Nephron progenitor cell (in vitro differentiated cells): ENCODE measurements around the gene TBCA.

Source experiments
- DNase-seq: peaks from one replicate; pipeline ENCODE4 v3.0.0; 2021
- H3K27ac Mint-ChIP-seq: 2 replicates; pipeline ENCODE4 v1.8.0; 2021; ENCODE audit warnings: mild to moderate bottlenecking, moderate library complexity, mixed read lengths
- H3K27me3 Mint-ChIP-seq: 2 replicates; pipeline ENCODE4 v1.8.0; 2021; ENCODE audit warnings: mild to moderate bottlenecking, low read depth, mixed read lengths; ENCODE audit not compliant: poor library complexity
- H3K36me3 Mint-ChIP-seq: 2 replicates; pipeline ENCODE4 v1.8.0; 2021; ENCODE audit warnings: low read depth, mixed read lengths
- H3K4me1 Mint-ChIP-seq: 2 replicates; pipeline ENCODE4 v1.8.0; 2021; ENCODE audit warnings: mixed read lengths
- H3K4me3 Mint-ChIP-seq: 2 replicates; pipeline ENCODE4 v1.8.0; 2021; ENCODE audit warnings: mild to moderate bottlenecking, moderate library complexity, mixed read lengths
- H3K9me3 Mint-ChIP-seq: 2 replicates; pipeline ENCODE4 v1.8.0; 2021; ENCODE audit warnings: mild to moderate bottlenecking, moderate library complexity, mixed read lengths
- CTCF ChIP-seq: fragments of 200-600 bp; sonication (generic); IDR thresholded peaks from 2 replicates; pipeline ENCODE4 v1.5.0; 2021; ENCODE audit warnings: antibody characterized with exemption

TBCA gene

GRCh38 chr5:77698920-77699319 lies 77.2 kb downstream of the TBCA start:
- Mint-ChIP-seq H3K9me3 (peaks cover 16% of the 10 kb centered on the region), H3K4me3 (no peak overlapping the region), H3K27me3 (no peaks in the 10 kb centered on the region), H3K4me1 (no peaks in the 10 kb centered on the region), H3K36me3 (peaks cover 81% of the 10 kb centered on the region), H3K27ac (no peak overlapping the region)
- TF ChIP-seq CTCF, result no peak
- DNase-seq, result no peak

GRCh38 chr5:77697692-77698091 lies 78.4 kb downstream of the TBCA start:
- Mint-ChIP-seq H3K36me3 (peaks cover 72% of the 10 kb centered on the region), H3K27me3 (no peaks in the 10 kb centered on the region), H3K27ac (no peak overlapping the region), H3K4me3 (no peak overlapping the region), H3K4me1 (no peaks in the 10 kb centered on the region), H3K9me3 (peaks cover 16% of the 10 kb centered on the region)
- no peak for DNase-seq
- TF ChIP-seq CTCF, result no peak

DNA sequence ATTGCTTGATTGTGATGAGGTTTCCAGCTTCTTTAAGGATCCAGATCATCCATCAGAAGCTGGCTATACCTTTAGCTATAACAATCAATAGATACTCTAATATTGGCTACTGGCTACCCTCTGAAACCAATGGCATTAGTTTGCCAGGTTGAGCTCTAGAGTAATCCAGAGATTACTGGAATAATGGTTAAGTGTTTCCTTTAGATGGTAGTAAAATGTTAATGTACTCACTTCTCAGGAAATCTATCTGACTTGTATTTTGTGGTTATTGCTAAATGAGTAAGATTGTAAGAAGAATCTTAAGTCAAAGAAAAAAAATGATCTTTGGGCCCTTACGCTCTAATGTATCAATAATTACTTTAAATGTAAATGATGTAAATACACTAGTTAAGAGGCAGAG lies 80.0 kb downstream of the TBCA start:
- Mint-ChIP-seq H3K36me3 (peaks cover 67% of the 10 kb centered on the region), H3K27ac (no peak overlapping the region), H3K9me3 (peaks cover 16% of the 10 kb centered on the region), H3K4me3 (no peak overlapping the region), H3K4me1 (no peaks in the 10 kb centered on the region), H3K27me3 (no peaks in the 10 kb centered on the region)
- no peak for TF ChIP-seq CTCF
- DNase-seq, result no peak

GRCh38 chr5:77693913-77694312 lies 82.2 kb downstream of the TBCA start:
- no peak for DNase-seq
- peak overlapping the region; percentile 66 for H3K27ac Mint-ChIP-seq
- H3K36me3 Mint-ChIP-seq, result peaks cover 58% of the 10 kb centered on the region
- H3K4me3 Mint-ChIP-seq, result no peak overlapping the region
- H3K27me3 Mint-ChIP-seq, result no peaks in the 10 kb centered on the region
- TF ChIP-seq CTCF, result no peak
- peaks cover 16% of the 10 kb centered on the region for H3K9me3 Mint-ChIP-seq
- H3K4me1 Mint-ChIP-seq, result no peaks in the 10 kb centered on the region

DNA sequence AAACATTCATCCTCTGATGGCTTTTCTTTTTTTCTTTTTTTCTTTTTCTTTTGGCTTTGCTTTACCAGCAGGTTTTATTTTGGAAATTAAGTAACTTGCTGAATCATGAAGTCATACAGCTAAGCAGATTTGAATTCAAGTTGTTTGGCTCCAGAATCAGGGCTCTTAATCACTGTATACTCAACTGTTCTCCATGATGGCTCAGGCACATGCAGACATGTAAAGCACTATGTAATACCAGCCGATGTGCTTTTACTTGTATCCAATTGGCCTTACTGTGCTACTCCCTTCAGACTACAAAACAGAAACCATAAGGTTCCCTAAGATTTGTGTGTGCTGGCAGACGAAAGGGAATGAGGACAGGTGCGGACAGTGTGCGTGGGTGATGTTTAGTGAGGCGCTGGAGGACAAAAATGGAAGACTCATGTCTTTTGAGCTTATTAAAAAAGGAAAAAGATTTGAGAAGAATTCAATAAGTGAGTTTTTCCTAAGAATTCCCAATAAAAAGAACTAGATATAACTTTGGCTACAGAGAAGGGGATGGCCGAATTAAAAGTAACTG lies 92.9 kb downstream of the TBCA start:
- no peaks in the 10 kb centered on the region for H3K4me1 Mint-ChIP-seq
- no peak overlapping the region for H3K4me3 Mint-ChIP-seq
- no peak overlapping the region for H3K27ac Mint-ChIP-seq
- peaks cover 4% of the 10 kb centered on the region for H3K36me3 Mint-ChIP-seq
- peaks cover 5% of the 10 kb centered on the region for H3K27me3 Mint-ChIP-seq
- no peak for TF ChIP-seq CTCF
- H3K9me3 Mint-ChIP-seq, result no peaks in the 10 kb centered on the region
- no peak for DNase-seq

DNA sequence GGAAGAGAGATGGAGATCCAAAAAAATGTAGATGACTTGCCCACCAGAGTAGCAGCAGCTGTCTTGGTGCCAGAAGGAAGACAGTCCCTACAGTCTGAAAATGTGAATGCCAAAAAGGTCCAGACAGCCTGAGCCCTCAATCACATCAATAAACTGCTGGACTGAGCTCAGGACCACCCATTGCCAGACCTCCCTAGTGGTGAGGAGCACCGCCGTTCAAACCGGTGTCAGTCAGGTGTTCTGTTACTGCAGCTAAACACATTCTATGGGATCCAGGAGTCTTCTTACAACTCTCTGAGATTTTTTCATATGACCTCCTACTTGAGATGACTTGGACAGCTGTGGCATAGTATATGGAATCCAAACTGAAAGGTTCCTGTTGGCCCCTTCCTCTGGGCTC lies 105.6 kb downstream of the TBCA start:
- no peak for TF ChIP-seq CTCF
- H3K36me3 Mint-ChIP-seq, result no peaks in the 10 kb centered on the region
- H3K4me1 Mint-ChIP-seq, result no peaks in the 10 kb centered on the region
- H3K27ac Mint-ChIP-seq, result no peak overlapping the region
- H3K27me3 Mint-ChIP-seq, result peaks cover 7% of the 10 kb centered on the region
- no peak overlapping the region for H3K4me3 Mint-ChIP-seq
- peaks cover 10% of the 10 kb centered on the region for H3K9me3 Mint-ChIP-seq
- no peak for DNase-seq
